HG02623 (cell line): ENCODE results near the gene ITPR1.

ENCODE experiments used
- ATAC-seq: cut with Tn5 transposase; IDR thresholded peaks from one replicate; pipeline ENCODE4 v1.9.1; 2021; ENCODE audit warnings: moderate library complexity; ENCODE audit not compliant: unreplicated experiment

The ITPR1 gene

GRCh38 chr3:4529876-4530588 lies 36.9 kb downstream of the ITPR1 start:
- ATAC-seq, result no peak

- no peak for ATAC-seq
Measured at GRCh38 chr3:4531478-4532025, 38.4 kb downstream of the ITPR1 start.

- no peak for ATAC-seq
Measured at GRCh38 chr3:4532535-4533112, 39.5 kb downstream of the ITPR1 start.

GRCh38 chr3:4533489-4534443 lies 40.6 kb downstream of the ITPR1 start:
- ATAC-seq, result no peak

- no peak for ATAC-seq
Measured at GRCh38 chr3:4534906-4535305, 41.8 kb downstream of the ITPR1 start.

GRCh38 chr3:4536260-4536659 lies 43.1 kb downstream of the ITPR1 start:
- ATAC-seq, result no peak

- ATAC-seq, result no peak
Measured at GRCh38 chr3:4540267-4540666, 47.1 kb downstream of the ITPR1 start.

- no peak for ATAC-seq
Measured at GRCh38 chr3:4543110-4543509, 50.0 kb downstream of the ITPR1 start.

GRCh38 chr3:4546346-4547178 lies 53.4 kb downstream of the ITPR1 start:
- ATAC-seq, result no peak

GRCh38 chr3:4547799-4548198 lies 54.7 kb downstream of the ITPR1 start:
- ATAC-seq, result no peak

- ATAC-seq, result no peak
Measured at GRCh38 chr3:4548356-4548755, 55.2 kb downstream of the ITPR1 start.

GRCh38 chr3:4548780-4549179 lies 55.6 kb downstream of the ITPR1 start:
- ATAC-seq, result no peak

GRCh38 chr3:4549896-4550295 lies 56.7 kb downstream of the ITPR1 start:
- ATAC-seq, result no peak

GRCh38 chr3:4551051-4551711 lies 58.0 kb downstream of the ITPR1 start:
- no peak for ATAC-seq

- no peak for ATAC-seq
Measured at GRCh38 chr3:4551794-4552442, 58.8 kb downstream of the ITPR1 start.

- no peak for ATAC-seq
Measured at GRCh38 chr3:4552811-4553210, 59.7 kb downstream of the ITPR1 start.

GRCh38 chr3:4561661-4562060 lies 68.5 kb downstream of the ITPR1 start:
- ATAC-seq, result no peak

- no peak for ATAC-seq
Measured at GRCh38 chr3:4562595-4562994, 69.4 kb downstream of the ITPR1 start.

GRCh38 chr3:4564270-4564669 lies 71.1 kb downstream of the ITPR1 start:
- no peak for ATAC-seq
